IMR-90 (cell line): ENCODE data around the gene SLF2. TPM values are rescaled to one million over a fixed set of nuclear protein-coding genes. Genes with fewer than 3 reads are reported as not detected.

Experiments
- ATAC-seq: fragments of 200-7000 bp; cut with Tn5 transposase; 2 replicates; pipeline ENCODE4 v1.9.1; 2020; ENCODE audit warnings: low read depth, mild to moderate bottlenecking, moderate library complexity
- BruUV-seq: library from RNA; stranded (reverse); fragments of 400-500 nt; replicated peaks from 2 replicates; lab custom pipeline; 2021; lab: Mats Ljungman, UMichigan
- CTCF ChIA-PET: fragments of 300-600 bp; formaldehyde crosslinking; extraction: SDS; loops from one replicate; lab custom pipeline; 2021; ENCODE audit warnings: antibody characterized with exemption; lab: Yijun Ruan, JAX
- POLR2A ChIA-PET: fragments of 300-600 bp; sonication (Branson Sonifier 250); formaldehyde crosslinking; loops from one replicate; lab custom pipeline; 2022; ENCODE audit warnings: antibody characterized with exemption; ENCODE audit not compliant: unreplicated experiment; lab: Charles Lee
- DNase-seq: peaks from one replicate; pipeline ENCODE4 v3.0.0; 2013
- H2AFZ ChIP-seq: replicated peaks from 2 replicates; pipeline ENCODE3; 2013; ENCODE audit warnings: low read length, mild to moderate bottlenecking; ENCODE audit not compliant: poor library complexity
- H2AK5ac ChIP-seq: 2 replicates; pipeline ENCODE4 v1.6.1; 2013; ENCODE audit warnings: low read depth, low read length, inconsistent platforms
- H2AK9ac ChIP-seq: replicated peaks from 2 replicates; pipeline ENCODE3; 2013; ENCODE audit warnings: mild to moderate bottlenecking, low read depth, low read length, moderate library complexity; ENCODE audit not compliant: poor library complexity
- H2BK120ac ChIP-seq: 2 replicates; pipeline ENCODE4 v1.6.1; 2013; ENCODE audit warnings: low read depth, low read length, inconsistent platforms
- H2BK15ac ChIP-seq: 3 replicates; pipeline ENCODE4 v1.6.1; 2013; ENCODE audit warnings: low read depth, low read length, inconsistent platforms
- H2BK20ac ChIP-seq: 2 replicates; pipeline ENCODE4 v1.6.1; 2013; ENCODE audit warnings: low read depth, mild to moderate bottlenecking, inconsistent platforms, low read length, moderate library complexity
- H2BK5ac ChIP-seq: 2 replicates; pipeline ENCODE4 v1.6.1; 2013; ENCODE audit warnings: mild to moderate bottlenecking, low read depth, low read length, inconsistent platforms; ENCODE audit not compliant: poor library complexity, severe bottlenecking
- H3K14ac ChIP-seq: replicated peaks from 2 replicates; pipeline ENCODE4 v1.6.1; 2013; ENCODE audit warnings: low read depth, low read length, inconsistent platforms
- H3K18ac ChIP-seq: 2 replicates; pipeline ENCODE4 v1.6.1; 2013; ENCODE audit warnings: low read depth, low read length, control low read depth
- H3K23ac ChIP-seq: 2 replicates; pipeline ENCODE4 v1.6.1; 2013; ENCODE audit warnings: low read depth, low read length, inconsistent platforms
- H3K27ac ChIP-seq: 2 replicates; pipeline ENCODE4 v1.5.1; 2013; ENCODE audit warnings: mild to moderate bottlenecking, control low read depth, low read length; ENCODE audit not compliant: insufficient read depth
- H3K27me3 ChIP-seq: 2 replicates; pipeline ENCODE4 v1.6.1; 2013; ENCODE audit warnings: low read length; ENCODE audit not compliant: control insufficient read depth, insufficient read depth
- H3K36me3 ChIP-seq: 2 replicates; pipeline ENCODE4 v1.6.1; 2013; ENCODE audit warnings: low read length, mixed read lengths; ENCODE audit not compliant: control insufficient read depth, insufficient read depth
- H3K4ac ChIP-seq: 2 replicates; pipeline ENCODE4 v1.6.1; 2013; ENCODE audit warnings: low read depth, low read length, inconsistent platforms
- H3K4me1 ChIP-seq: 2 replicates; pipeline ENCODE4 v1.6.1; 2013; ENCODE audit warnings: low read length, mixed read lengths; ENCODE audit not compliant: control insufficient read depth, insufficient read depth
- H3K4me2 ChIP-seq: 2 replicates; pipeline ENCODE4 v1.6.1; 2013; ENCODE audit warnings: low read depth, mild to moderate bottlenecking, control low read depth, low read length, moderate library complexity
- H3K4me3 ChIP-seq: 2 replicates; pipeline ENCODE4 v1.5.1; 2013; ENCODE audit warnings: low read depth, mild to moderate bottlenecking, control low read depth, low read length, moderate library complexity; ENCODE audit not compliant: insufficient read depth
- H3K56ac ChIP-seq: 2 replicates; pipeline ENCODE4 v1.6.1; 2013; ENCODE audit warnings: low read length, inconsistent platforms; ENCODE audit not compliant: insufficient read depth; ENCODE audit errors: extremely low read depth
- H3K79me1 ChIP-seq, 2 experiments: 2 replicates each; pipeline ENCODE4 v1.6.1; 2013; ENCODE audit warnings: low read length in 2 of 2, inconsistent platforms in 1 of 2, low read depth in 1 of 2
- H3K9ac ChIP-seq: 2 replicates; pipeline ENCODE4 v1.6.1; 2013; ENCODE audit warnings: low read depth, low read length, control low read depth
- H3K9me1 ChIP-seq: 2 replicates; pipeline ENCODE4 v1.6.1; 2013; ENCODE audit warnings: low read length, inconsistent platforms; ENCODE audit not compliant: insufficient read depth
- H3K9me3 ChIP-seq: 2 replicates; pipeline ENCODE4 v1.6.1; 2013; ENCODE audit warnings: low read length; ENCODE audit not compliant: control insufficient read depth, insufficient read depth
- H4K20me1 ChIP-seq: 2 replicates; pipeline ENCODE4 v1.6.1; 2013; ENCODE audit warnings: low read length, inconsistent platforms; ENCODE audit not compliant: insufficient read depth
- H4K5ac ChIP-seq: 2 replicates; pipeline ENCODE4 v1.6.1; 2013; ENCODE audit warnings: mild to moderate bottlenecking, low read depth, low read length, control low read depth
- H4K8ac ChIP-seq, 2 experiments: 2 replicates each; pipeline ENCODE4 v1.6.1; 2013; ENCODE audit warnings: low read depth in 2 of 2, low read length in 2 of 2, control low read depth in 1 of 2, inconsistent platforms in 1 of 2
- H4K91ac ChIP-seq: 2 replicates; pipeline ENCODE4 v1.6.1; 2013; ENCODE audit warnings: low read depth, low read length, inconsistent platforms; ENCODE audit not compliant: insufficient read depth
- CEBPB ChIP-seq: IDR thresholded peaks from 2 replicates; pipeline ENCODE4 v1.6.1; 2012; ENCODE audit warnings: low read depth, low read length, improper control_type of control experiment
- CHD1 ChIP-seq: IDR thresholded peaks from 2 replicates; pipeline ENCODE4 v1.6.1; 2012; ENCODE audit warnings: low read depth, low read length, improper control_type of control experiment
- CTCF ChIP-seq: conservative IDR thresholded peaks from 2 replicates; pipeline ENCODE4 v1.5.1; 2012; ENCODE audit warnings: mild to moderate bottlenecking, low read depth, low read length, improper control_type of control experiment
- ELK1 ChIP-seq: fragments of 150-350 bp; IDR thresholded peaks from 2 replicates; pipeline ENCODE4 v1.6.1; 2016; ENCODE audit warnings: low read depth, mild to moderate bottlenecking, low read length, moderate library complexity, borderline replicate concordance
- FOS ChIP-seq: fragments of 150-350 bp; IDR thresholded peaks from 2 replicates; pipeline ENCODE4 v1.6.1; 2016; ENCODE audit warnings: low read depth, low read length
- MAFK ChIP-seq: IDR thresholded peaks from 2 replicates; pipeline ENCODE4 v1.6.1; 2012; ENCODE audit warnings: low read depth, low read length, improper control_type of control experiment
- MXI1 ChIP-seq: IDR thresholded peaks from 2 replicates; pipeline ENCODE4 v1.6.1; 2012; ENCODE audit warnings: low read depth, mild to moderate bottlenecking, low read length, moderate library complexity, borderline replicate concordance
- NFE2L2 ChIP-seq: fragments of 150-350 bp; IDR thresholded peaks from 2 replicates; pipeline ENCODE4 v1.6.1; 2016; ENCODE audit warnings: low read depth, mild to moderate bottlenecking, low read length
- POLR2A ChIP-seq: IDR thresholded peaks from 2 replicates; pipeline ENCODE4 v1.6.1; 2012; ENCODE audit warnings: mild to moderate bottlenecking, low read depth, low read length
- RAD21 ChIP-seq: IDR thresholded peaks from 2 replicates; pipeline ENCODE4 v1.6.1; 2012; ENCODE audit warnings: low read length, improper control_type of control experiment
- RCOR1 ChIP-seq: IDR thresholded peaks from 2 replicates; pipeline ENCODE4 v1.6.1; 2012; ENCODE audit warnings: mild to moderate bottlenecking, low read length, improper control_type of control experiment; ENCODE audit not compliant: insufficient replicate concordance
- RFX5 ChIP-seq: IDR thresholded peaks from 2 replicates; pipeline ENCODE4 v1.8.0; 2012; ENCODE audit warnings: low read depth, mild to moderate bottlenecking, low read length, moderate library complexity
- SMC3 ChIP-seq: fragments of 150-350 bp; IDR thresholded peaks from 2 replicates; pipeline ENCODE4 v1.6.1; 2016; ENCODE audit warnings: low read depth, mild to moderate bottlenecking, antibody characterized with exemption, low read length, moderate library complexity
- USF2 ChIP-seq: fragments of 150-350 bp; IDR thresholded peaks from 2 replicates; pipeline ENCODE4 v1.6.1; 2017; ENCODE audit warnings: mild to moderate bottlenecking, antibody characterized with exemption, low read length, low read depth
- WGBS, 2 experiments: methylation state at CpG; one replicate each; pipeline versions ENCODE4 v1.1.5 to v1.1.7; 2013; ENCODE audit warnings: missing lambda C conversion rate in 2 of 2; ENCODE audit not compliant: insufficient read length in 1 of 2; ENCODE audit errors: extremely low coverage in 2 of 2; 5-methylcytosine and 5-hydroxymethylcytosine counted together
- dilution Hi-C: fragments of 300-500 bp; cut with HindIII; formaldehyde crosslinking; loops from one replicate; pipeline ENCODE4 v1.14.3; 2018; ENCODE audit warnings: low sequenced_read_pairs; ENCODE audit not compliant: unreplicated experiment
- in situ Hi-C: fragments of 300-500 bp; cut with MboI; formaldehyde crosslinking; loops from 3 replicates; pipeline ENCODE4 v1.14.3; 2019; ENCODE audit warnings: low sequenced_read_pairs, inconsistent platforms, mixed read lengths
- intact Hi-C: fragments of 100-400 bp; cut with micrococcal nuclease; formaldehyde crosslinking; loops from 2 replicates; pipeline ENCODE4 v1.10.0; 2022
- polyA plus RNA-seq, 3 experiments: library from polyadenylated mRNA; depleted of rRNA; stranded (reverse); fragments of >200 nt; gene quantifications; 2 replicates each; pipeline ENCODE4 v1.2.3, GENCODE V29; 2012; ENCODE audit warnings: low replicate concordance in 1 of 3
- total RNA-seq: library from RNA; depleted of rRNA; stranded (reverse); fragments of >200 nt; gene quantifications from 2 replicates; pipeline ENCODE4 v1.2.3, GENCODE V29; 2012

SLF2 gene
- total and polyA plus RNA-seq, 2 of the 4 experiments (the other 2 are of a cell fraction) = 8.5 to 21.7 TPM

- no peak overlapping the region for H2BK120ac ChIP-seq
- no peak overlapping the region for H2AFZ ChIP-seq
- H3K27me3 ChIP-seq = no peaks in the 10 kb centered on the region
- H2BK5ac ChIP-seq = no peak overlapping the region
- no peak overlapping the region for H3K9ac ChIP-seq
- dilution Hi-C loops = no loop called here
- ATAC-seq = no peak
- no peaks in the 10 kb centered on the region for H3K9me3 ChIP-seq
- no peak overlapping the region for H4K8ac ChIP-seq
- no peak overlapping the region for H4K5ac ChIP-seq
- no peak overlapping the region for H3K4me3 ChIP-seq
- H3K27ac ChIP-seq = no peak overlapping the region
- intact Hi-C loops = no loop called here
- H3K56ac ChIP-seq = no peak overlapping the region
- H3K9me1 ChIP-seq = peaks cover 14% of the 10 kb centered on the region
- H2AK5ac ChIP-seq = no peak overlapping the region
- H3K14ac ChIP-seq = no peak overlapping the region
- BruUV-seq = no TSS peak
- H4K91ac ChIP-seq = no peak overlapping the region
- no peak overlapping the region for H2BK15ac ChIP-seq
- no peak overlapping the region for H3K4me2 ChIP-seq
- WGBS, 2 experiments = 96% methylated on average over 10 of the region's 23 CpGs; no CpG with 5 or more reads in 1 of the 2 experiments
- in situ Hi-C loops = no loop called here
- TF ChIP-seq RFX5 = no peak
- no peak for TF ChIP-seq NFE2L2
- TF ChIP-seq MXI1 = no peak
- TF ChIP-seq FOS = no peak
- no peak for TF ChIP-seq CEBPB
- no peak for TF ChIP-seq CTCF
- no peak for TF ChIP-seq USF2
- no peak for TF ChIP-seq RAD21
- TF ChIP-seq ELK1 = no peak
- no peak for TF ChIP-seq SMC3
- no peak for TF ChIP-seq POLR2A
- no peak for TF ChIP-seq CHD1
- TF ChIP-seq RCOR1 = no peak
- no peak for TF ChIP-seq MAFK
- H3K23ac ChIP-seq = no peak overlapping the region
- ChIA-PET CTCF (interaction anchor here (2.1 kb wide), 1 partner anchor 10 kb away, joined by 11 read pairs; no protein-coding TSS in a partner anchor), POLR2A (no interaction called here)
- H3K4ac ChIP-seq = no peak overlapping the region
- H3K18ac ChIP-seq = no peak overlapping the region
- H3K4me1 ChIP-seq = peaks cover 36% of the 10 kb centered on the region
- no peak overlapping the region for H2AK9ac ChIP-seq
- peaks cover 47% of the 10 kb centered on the region for H3K36me3 ChIP-seq
- H2BK20ac ChIP-seq = no peak overlapping the region
- DNase-seq = no peak
- peaks cover 68% of the 10 kb centered on the region for H4K20me1 ChIP-seq
- peaks cover 24 to 77% of the 10 kb centered on the region in 2 experiments for H3K79me1 ChIP-seq
Measured at GRCh38 chr10:101005361-101005760, 92.6 kb downstream of the SLF2 start.
